ENCODE measurements around the gene MMP25.
"Not testable (repeated sequence)": the region's sequence is repeated elsewhere in the genome, so short reads cannot be mapped to it uniquely, and the experiment has no call there.

Gene MMP25

DNA sequence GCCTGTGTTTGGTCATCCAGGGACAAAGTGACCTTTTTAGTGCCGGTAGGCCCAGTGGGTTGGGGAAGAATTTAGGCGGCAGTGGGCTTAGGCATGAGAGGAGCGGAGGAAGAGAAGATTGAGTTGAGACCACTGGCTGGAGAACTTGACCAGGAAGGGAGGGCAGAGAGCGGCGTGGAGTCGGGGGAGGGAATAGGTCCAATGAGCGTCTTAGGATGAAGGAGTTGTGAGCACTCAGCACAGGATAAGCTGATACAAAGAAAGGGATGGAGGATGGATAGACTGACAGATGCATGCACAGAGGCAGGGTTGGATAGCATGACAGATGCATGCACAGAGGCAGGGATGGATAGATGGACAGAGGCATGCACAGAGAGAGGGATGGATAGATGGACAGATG lies 27.1 kb downstream of the MMP25 start:
- no peak for DNase-seq (ENCODE audit: low spot score)

GRCh38 chr16:3074860-3075522 lies 28.6 kb downstream of the MMP25 start:
- no peak for DNase-seq (ENCODE audit: low spot score)

- no peak for DNase-seq (ENCODE audit: low spot score)
These were observed 29.2 kb downstream of the MMP25 start for GRCh38 chr16:3075523-3075915.

DNA sequence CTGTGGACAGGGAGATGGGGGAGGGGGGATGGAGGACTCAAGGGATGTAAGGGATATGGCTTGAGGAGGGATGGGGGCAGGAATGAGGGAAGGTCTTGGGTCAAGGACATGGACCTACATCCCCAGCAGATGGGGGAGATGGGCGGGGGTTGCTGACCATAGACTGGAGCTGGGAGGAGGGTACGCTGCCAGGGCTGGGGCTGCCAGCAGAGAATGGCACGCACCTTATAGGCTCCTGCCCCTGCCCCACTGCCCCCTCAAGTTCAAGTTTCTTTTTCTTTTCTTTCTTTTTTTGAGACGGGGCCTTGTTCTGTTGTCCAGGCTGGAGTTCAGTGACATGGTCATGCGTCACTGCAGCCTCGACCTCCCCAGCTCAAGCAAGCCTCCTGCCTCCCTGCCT lies 29.6 kb downstream of the MMP25 start:
- DNase-seq (ENCODE audit: low spot score) = not testable (repeated sequence)

GRCh38 chr16:3076577-3076976 lies 30.2 kb downstream of the MMP25 start:
- no peak for DNase-seq (ENCODE audit: low spot score)

- no peak for DNase-seq (ENCODE audit: low spot score)
These were observed 33.7 kb downstream of the MMP25 start for GRCh38 chr16:3080024-3080423.

- not testable (repeated sequence) for DNase-seq (ENCODE audit: low spot score)
These were observed 35.6 kb downstream of the MMP25 start for GRCh38 chr16:3081957-3082356.

DNA sequence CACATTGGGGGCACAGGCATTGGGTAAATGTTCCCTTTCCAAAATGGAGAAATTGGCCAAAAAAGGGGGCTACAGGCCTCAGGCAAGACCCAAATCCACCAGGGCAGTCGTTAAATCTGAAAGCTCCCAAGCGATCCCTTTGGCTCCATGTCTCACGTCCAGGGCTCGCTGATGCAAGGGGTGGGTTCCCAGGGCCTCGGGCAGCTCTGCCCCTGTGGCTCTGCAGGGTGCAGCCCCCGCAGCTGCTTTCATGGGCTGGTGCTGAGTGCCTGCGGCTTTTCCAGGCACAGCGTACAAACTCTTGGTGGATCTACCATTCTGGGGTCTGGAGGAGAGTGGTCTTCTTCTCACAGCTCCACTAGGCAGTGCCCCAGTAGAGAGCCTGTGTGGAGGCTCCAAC lies 37.0 kb downstream of the MMP25 start:
- DNase-seq (ENCODE audit: low spot score) = not testable (repeated sequence)

DNA sequence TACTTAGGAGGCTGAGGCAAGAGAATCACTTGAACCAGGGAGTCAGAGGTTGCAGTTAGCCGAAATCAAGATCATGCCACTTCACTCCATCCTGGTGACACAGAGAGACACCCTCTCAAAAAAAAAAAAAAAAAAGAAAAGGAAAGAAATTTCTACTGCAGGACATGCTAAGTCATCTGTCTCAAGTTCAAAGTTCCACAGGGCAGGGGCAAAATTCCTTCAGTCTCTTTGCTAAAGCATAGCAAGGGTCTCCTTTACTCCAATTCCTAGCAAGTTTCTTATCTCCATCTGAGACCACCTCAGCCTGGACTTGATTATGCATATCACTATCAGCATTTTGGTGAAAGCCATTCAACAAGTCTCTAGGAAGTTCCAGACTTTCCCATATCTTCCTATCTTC lies 38.1 kb downstream of the MMP25 start:
- DNase-seq (ENCODE audit: low spot score) = no peak

DNA sequence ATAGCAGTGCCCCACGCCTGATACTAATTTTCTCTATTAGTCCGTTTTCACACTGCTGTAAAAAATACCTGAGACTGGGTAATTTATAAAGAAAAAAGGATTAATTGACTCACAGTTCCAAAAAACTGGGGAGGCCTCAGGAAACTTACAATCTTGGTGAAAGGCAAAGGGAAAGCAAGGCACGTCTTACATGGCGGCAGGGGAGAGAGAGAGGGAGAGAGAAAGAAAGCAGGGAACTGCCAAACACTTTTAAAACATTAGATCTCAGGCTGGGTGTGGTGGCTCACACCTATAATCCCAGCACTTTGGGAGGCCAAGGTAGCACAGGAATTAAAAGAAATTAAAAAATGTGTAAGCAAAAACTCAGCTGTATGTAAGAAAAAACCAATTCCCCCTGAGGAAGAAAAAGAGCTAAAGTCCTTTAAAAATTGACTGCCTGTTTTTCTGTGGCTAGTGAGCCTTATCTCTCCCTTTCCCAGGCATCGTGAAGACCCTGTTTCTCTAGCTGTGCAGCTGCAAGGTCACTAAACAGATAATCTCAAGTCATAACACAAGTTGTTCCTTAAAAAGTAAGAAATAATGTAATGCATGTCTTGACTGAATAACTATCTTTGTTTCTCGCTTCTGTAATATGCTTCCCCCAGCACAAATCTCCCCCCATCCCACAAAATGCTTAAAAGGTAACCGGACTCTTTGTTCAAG lies 38.8 kb downstream of the MMP25 start:
- DNase-seq (ENCODE audit: low spot score) = no peak

GRCh38 chr16:3085868-3086595 lies 39.7 kb downstream of the MMP25 start:
- no peak for DNase-seq (ENCODE audit: low spot score)

DNA sequence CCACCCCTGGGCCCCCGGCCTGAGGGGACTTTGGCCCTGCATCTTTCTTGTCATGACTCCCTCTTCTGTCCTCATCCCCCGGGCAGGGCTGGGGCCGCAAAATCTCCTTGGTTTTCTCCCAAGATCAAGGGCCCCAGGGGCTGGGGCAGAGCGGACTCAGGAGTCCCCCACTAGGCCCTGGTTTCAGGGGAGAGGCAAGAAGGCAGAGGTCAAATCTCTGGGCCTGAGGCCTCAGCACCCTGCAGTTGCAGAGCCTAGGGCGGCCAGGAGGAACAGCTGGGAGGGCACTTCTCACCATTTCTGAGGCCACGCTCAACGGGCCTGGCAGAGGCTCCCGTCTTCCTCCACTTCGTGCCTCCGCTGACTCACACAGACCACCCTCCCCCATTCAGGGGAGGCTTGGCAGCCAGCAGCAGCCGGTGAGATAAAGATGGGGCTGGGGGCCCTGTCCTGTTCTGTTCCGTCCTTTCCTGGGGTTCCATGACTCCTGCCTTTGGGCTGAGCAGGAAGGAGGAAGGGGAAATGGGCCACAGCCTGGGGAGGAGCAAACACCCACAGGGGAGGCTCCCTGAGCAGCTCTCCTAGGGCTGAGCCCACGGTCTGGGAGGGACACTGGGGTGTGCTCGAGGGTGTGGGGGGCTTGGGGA lies 40.4 kb downstream of the MMP25 start:
- no peak for DNase-seq (ENCODE audit: low spot score)

DNA sequence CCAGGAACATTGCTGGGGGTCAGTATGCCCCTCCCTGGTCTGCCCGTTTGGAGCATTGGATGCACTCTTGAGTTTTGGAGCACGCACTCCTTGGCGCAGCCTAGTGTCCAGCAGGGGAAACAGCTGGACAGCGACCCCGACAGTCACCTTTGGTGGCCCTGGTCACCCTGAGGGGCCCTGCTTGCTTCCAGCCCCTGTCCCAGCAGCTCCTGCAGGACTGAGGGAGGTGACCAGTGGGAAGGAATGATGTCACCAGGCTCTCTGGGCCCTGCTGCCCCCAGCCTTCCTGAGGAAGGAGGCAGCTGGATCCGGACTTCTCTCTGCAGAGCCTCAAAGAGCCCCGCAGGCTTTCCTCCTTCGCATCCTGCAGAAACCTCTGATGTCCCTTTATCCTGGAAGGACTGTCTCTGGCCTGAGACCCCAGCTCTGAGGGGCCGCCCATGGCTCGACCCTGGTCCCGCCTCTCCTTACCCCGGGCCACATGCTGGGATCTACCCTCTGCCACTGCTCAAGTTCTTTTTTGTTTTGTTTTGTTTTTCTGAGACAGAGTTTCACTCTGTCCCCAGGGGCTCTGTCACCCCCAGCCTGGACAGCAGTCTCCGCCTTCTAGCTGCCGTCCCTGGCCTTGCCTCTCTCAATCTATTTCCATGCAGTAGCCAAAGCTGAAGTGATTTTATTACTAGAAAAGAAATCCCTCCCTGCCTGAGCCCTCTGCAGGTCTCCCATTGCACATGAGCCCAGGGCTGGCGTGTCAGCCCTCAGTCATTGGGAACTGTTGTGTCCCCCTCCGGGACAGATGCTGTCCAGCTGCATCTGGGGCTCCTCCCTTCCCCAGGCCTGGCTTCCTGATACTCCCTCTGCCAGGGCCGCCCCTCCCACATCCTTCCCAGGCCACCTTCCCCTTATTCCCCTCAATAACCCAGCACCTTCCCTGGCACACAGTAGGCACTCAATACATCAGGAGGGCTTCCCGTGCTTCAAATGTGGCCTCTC lies 41.2 kb downstream of the MMP25 start:
- no peak for DNase-seq (ENCODE audit: low spot score)

- DNase-seq (ENCODE audit: low spot score) = no peak
These were observed 42.1 kb downstream of the MMP25 start for GRCh38 chr16:3088450-3088849.

DNA sequence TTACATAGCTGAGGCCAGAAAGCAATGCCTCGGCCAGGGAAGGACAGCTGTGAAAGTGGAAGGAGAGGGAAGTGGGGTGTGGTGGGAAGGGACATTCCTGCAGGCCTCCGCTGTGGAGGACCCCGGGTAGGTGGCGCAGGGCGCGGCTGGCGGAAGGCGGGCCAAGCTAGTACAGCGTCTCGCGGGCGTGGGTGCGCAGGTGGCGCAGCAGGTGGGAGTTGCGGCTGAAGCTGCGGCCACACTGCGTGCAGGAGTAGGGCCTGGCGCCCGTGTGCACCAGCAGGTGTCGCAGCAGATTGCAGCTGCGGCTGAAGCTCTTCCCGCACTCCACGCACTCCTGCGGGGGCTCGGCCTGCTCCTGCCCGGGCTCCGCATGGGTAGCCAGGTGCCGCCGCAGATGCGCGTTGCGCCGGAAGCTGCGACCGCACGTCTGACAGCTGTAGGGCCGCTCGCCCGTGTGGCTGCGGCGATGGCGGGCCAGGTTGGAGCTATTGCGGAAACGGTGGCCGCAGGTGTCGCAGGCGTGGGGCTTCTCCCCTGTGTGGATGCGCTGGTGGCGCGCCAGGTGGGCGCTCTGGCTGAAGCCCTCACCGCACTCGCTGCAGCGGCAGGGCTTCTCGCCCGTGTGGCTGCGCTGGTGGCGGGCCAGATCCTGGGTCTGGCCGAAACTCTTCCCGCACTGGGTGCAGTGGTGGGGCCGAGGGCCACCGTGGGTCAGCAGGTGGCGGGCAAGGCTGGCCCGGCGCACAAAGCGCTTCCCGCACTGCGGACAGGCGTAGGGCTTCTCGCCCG lies 42.8 kb downstream of the MMP25 start:
- no peak for DNase-seq (ENCODE audit: low spot score)

GRCh38 chr16:3089717-3090592 lies 43.6 kb downstream of the MMP25 start:
- DNase-seq (ENCODE audit: low spot score) = no peak

DNA sequence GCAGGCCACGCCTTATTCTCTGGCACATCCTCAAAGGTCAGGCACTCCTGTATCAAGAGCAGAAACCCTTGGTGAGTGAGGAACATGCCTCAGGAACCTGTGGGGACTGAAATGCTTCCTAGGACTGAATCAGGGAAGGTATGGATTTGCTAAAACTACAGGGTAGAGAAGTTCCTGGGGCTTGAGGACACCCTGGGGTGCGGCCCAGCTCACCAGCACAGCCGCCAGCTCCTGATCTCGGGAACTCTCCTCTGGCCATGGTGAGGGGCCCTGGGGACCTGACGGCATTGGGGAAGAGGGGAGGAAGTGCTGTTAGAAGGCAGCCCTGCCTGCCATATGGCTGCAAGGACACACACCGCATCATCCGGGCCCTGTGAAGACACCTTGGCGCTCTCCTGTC lies 45.2 kb downstream of the MMP25 start:
- DNase-seq (ENCODE audit: low spot score) = no peak

DNA sequence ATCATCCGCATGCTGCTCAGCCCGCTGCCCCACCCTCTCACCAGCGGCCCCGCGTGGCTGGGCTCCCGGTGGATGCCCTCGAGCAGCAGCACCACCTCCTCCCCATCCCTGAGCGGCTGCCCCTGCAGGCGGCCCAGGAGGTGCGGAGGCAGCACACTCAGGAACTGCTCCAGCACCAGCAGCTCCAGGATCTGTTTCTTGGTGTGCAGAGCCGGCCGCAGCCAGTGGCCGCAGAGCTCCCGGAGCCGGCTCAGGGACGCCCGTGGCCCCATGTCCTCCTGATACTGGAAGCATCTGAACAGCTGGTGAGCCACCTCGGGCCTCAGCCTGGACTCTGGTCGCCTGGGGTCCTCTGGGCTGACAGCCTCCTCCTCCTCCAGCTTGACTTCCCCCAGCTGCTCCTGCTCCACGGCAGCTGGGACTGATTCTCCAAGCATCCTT lies 46.2 kb downstream of the MMP25 start:
- no peak for DNase-seq (ENCODE audit: low spot score)

DNA sequence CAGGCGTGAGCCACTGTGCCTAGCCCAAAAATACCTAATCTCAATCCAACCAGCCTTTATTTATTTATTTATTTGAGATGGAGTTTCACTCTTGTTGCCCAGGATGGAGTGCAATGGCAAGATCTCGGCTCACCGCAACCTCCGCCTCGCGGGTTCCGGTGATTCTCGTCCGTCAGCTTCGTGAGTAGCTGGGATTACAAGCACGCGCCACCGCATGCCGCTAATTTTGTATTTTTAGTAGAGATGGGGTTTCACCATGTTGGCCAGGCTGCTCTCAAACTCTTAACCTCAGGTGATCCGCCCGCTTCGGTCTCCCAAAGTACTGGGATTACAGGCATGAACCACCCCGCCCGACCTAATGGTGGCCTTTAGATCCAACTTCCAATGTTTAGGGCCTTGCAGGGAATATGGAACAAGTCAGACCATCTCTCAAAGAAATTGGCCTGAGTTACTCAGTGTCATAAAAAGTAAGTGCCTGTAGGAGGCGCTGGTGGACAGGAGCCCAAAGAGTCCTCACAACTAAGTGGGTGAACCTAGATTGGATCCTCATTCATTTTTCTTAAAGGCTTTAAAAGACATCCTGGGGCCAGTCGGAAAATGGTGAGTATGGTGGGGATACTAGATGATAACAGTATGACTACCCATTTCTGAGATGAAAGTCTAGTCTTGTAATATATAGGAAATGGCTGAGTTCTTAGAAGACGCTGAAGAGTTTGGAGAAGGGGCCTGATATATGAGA lies 48.1 kb downstream of the MMP25 start:
- no peak for DNase-seq (ENCODE audit: low spot score)

Data from pons (tissue), 1 donor.